Fibroblast of villous mesenchyme (primary cell): ENCODE data around the gene PLEKHG7. TPM values are rescaled to one million over a fixed set of nuclear protein-coding genes. Genes with fewer than 3 reads are reported as not detected.
"Not testable (repeated sequence)": the region's sequence is repeated elsewhere in the genome, so short reads cannot be mapped to it uniquely, and the experiment has no call there.

Experiments
- DNase-seq: peaks from one replicate; pipeline ENCODE4 v3.0.0-alpha.2; 2010; ENCODE audit warnings: low read depth
- H3K4me3 ChIP-seq: 2 replicates; pipeline ENCODE4 v1.5.1; 2011; ENCODE audit warnings: low read depth, mild to moderate bottlenecking, low read length
- CTCF ChIP-seq: IDR thresholded peaks from 2 replicates; pipeline ENCODE4 v1.5.1; 2012; ENCODE audit warnings: low read depth, mild to moderate bottlenecking, low read length; ENCODE audit not compliant: insufficient read depth
- total RNA-seq: library from RNA; depleted of rRNA; stranded (reverse); fragments of >200 nt; gene quantifications from 2 replicates; pipeline ENCODE4 v1.2.3, GENCODE V29; 2012

Gene PLEKHG7
- total RNA-seq, 1 donor: not detected

- H3K4me3 ChIP-seq: no peak overlapping the region
- no peak for TF ChIP-seq CTCF
- DNase-seq: no peak
These were observed 37.6 kb downstream of the PLEKHG7 start for GRCh38 chr12:92740411-92740810.

- DNase-seq: no peak
- no peak overlapping the region for H3K4me3 ChIP-seq
- TF ChIP-seq CTCF: no peak
These were observed 40.2 kb downstream of the PLEKHG7 start for GRCh38 chr12:92743026-92743425.

- no peak overlapping the region for H3K4me3 ChIP-seq
- TF ChIP-seq CTCF: no peak
- peak; percentile 84 for DNase-seq
These were observed 43.2 kb downstream of the PLEKHG7 start for GRCh38 chr12:92745856-92746550.

GRCh38 chr12:92747151-92747550, 44.4 kb downstream of the PLEKHG7 start:
- no peak for TF ChIP-seq CTCF
- H3K4me3 ChIP-seq: no peak overlapping the region
- no peak for DNase-seq

GRCh38 chr12:92749691-92750090, 46.9 kb downstream of the PLEKHG7 start:
- DNase-seq, H3K4me3 ChIP-seq: not testable (repeated sequence)

GRCh38 chr12:92753976-92754885, 51.4 kb downstream of the PLEKHG7 start:
- no peak for TF ChIP-seq CTCF
- no peak overlapping the region for H3K4me3 ChIP-seq
- DNase-seq: no peak

GRCh38 chr12:92756898-92757596, 54.3 kb downstream of the PLEKHG7 start:
- no peak for TF ChIP-seq CTCF
- DNase-seq: no peak

More at GRCh38 chr12:92756898-92757596, 54.3 kb downstream of the PLEKHG7 start:
- H3K4me3 ChIP-seq: no peak overlapping the region
